GM19455 (cell line): Measurements from ENCODE around the gene KRT37.
"Not testable (repeated sequence)": the region's sequence is repeated elsewhere in the genome, so short reads cannot be mapped to it uniquely, and the experiment has no call there.

Experiments used
- ATAC-seq: cut with Tn5 transposase; IDR thresholded peaks from one replicate; pipeline ENCODE4 v1.9.1; 2021; ENCODE audit not compliant: unreplicated experiment

KRT37 gene

DNA sequence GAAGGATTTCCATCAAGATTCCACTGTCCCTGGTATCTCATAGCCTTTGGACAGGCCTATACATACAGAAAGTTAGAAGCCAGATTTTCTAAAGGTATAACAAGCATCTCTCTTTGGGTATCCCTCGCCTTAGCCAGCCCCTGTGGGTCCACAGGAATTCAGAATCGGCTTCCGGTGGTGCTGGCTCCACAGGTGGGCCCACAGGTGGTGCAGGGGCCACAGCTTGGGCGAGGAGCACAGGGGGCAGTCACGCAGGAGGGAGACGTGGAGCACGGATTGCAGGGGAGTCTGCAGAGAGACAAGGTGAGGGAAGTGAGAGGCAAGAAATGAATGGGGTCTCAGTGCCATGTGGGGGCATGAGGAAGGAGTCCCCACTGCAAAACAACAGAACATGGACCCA, 12.9 kb upstream of the KRT37 start:
- ATAC-seq, result no peak

DNA sequence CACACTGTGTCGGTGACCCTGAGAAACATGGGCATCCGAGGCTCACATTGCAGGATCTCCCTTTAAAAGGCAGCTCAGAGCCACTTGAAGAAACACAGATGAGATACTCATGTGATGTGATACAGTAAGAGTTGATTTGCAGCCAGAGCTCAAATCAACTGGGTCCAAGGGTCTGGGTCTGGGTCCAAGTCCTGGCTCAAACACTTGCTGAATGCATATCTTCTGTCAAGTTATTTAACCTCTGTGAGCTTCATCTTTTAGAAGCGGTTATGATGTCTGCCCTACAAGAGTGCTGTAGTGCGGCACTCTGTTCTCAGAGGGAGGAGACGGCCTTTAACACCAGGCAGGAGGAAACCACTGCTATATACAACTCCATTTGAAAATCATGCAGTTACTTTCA, 10.0 kb upstream of the KRT37 start:
- ATAC-seq, result no peak

DNA sequence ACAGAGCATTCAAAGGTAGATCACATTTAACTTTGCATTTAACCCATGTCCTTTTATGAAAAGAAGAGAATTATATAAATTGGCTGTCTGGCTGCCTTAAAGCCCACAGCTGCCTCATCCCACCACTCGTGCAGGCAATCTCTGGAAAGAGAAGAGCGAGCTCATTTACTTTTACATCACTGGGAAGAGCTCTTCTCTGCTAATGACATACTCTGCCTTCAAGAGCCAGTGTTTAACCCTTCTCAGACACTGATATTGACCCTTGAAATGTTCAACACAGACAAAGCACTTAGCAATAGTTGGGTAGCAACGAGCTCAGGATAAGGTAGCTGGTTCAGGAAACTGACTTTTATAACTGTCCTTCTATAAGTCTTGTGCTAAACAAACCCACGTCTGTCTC, 9.6 kb upstream of the KRT37 start:
- no peak for ATAC-seq

DNA sequence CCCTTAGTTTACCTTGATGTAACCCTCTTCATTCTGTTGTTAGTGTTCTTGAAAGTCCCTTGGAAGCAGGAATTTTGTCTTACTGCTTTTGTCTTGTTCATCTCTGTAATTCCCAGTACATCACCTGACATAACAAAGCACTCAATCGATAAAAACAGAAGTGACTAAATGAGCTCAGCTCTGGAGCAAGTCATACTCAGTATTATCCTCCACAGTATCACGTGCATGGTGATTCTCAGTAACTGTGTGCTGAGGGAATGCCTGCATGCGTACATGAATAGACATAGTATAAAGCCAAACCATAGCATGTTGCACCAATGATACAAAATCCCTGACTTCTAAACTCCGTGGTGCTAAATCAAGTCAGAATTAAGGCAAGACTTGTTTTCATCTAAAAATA, 9.2 kb upstream of the KRT37 start:
- ATAC-seq, result no peak

DNA sequence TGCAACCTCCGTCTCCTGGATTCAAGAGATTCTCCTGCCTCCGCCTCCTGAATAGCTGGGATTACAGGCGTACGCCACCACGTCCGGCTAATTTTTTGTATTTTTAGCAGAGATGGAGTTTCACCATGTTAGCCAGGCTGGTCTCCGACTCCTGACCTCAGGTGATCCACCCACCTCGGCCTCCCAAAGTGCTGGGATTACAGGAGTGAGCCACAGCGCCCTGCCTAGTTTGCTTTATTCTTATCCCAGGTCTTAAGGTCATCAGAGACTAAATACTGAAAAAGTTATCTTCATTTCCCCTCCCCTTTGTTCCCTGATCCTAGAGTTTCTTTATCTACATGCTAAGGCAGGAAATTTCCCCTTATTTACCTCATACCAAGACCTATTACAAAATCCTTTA, 6.0 kb upstream of the KRT37 start:
- not testable (repeated sequence) for ATAC-seq

DNA sequence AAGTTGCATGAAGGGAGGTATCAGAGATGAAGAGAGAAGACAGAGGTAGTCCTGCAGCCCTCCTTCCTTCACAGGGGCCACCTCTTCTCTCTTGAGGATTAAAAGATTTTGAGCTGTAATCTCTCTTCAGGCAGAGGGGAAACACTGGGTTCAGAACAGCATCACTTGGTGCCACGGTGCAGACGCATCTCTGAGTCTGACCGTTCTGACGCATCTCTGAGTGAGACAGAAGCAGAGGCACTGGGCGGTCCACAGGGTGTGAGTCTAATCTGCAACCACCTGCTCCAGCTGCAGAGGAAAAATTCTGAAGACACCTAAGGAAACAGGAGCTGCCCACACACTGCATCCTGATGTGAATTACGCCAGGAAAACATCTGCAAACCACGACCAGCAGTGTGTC, 5.3 kb upstream of the KRT37 start:
- no peak for ATAC-seq

DNA sequence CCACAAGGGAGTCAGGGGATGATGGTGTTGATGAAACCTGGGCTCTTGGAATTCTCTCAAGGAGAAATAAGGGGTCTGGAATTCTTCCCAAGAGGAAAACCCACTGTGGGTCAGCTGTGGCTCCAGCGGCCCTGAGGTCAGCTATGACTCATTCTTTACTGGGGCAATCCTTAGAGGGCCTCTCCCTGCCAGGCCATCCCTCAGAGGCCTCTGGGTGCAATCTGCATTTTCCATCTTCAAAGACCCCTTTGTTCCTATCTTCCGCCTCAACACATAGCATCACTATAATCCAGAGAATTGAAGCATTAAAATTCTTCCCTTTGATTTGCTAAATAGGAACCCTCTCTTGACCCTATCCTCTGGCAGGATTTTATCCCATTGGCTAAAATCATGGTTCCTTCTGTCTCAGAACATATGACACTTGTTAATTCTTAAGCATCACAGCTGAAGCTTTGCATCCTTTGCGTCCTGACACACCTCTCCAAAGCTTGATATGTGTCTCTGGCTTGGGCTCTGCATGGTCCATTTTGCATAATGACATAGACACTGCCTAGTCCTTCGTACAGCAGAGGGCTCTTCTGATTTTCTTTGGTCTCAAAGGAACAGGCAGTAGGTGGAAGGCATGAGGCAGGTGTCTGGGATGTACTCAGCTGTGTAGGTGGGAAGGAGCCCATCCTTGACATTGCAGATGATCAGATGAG, 4.4 kb upstream of the KRT37 start:
- no peak for ATAC-seq

DNA sequence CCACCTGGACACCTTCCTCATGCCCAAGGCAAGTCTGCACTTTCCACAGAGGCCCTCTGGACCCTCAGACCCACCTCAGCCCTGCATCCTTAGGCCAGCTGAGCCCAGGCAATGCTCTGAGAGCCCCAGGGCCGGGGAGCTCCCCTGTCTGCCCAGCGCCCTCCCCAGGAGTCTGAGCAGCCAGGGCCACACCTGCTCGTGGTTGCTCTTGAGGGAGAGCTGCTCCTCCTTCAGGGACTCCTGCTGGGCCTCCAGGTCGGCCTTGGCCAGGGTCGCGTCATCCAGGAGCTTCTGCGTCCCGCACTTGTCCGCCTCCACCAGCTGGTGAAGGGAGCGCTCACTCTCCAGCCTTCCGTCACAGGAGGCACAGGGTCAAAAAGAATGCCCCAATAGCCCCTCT, 1.8 kb downstream of the KRT37 start:
- not testable (repeated sequence) for ATAC-seq

DNA sequence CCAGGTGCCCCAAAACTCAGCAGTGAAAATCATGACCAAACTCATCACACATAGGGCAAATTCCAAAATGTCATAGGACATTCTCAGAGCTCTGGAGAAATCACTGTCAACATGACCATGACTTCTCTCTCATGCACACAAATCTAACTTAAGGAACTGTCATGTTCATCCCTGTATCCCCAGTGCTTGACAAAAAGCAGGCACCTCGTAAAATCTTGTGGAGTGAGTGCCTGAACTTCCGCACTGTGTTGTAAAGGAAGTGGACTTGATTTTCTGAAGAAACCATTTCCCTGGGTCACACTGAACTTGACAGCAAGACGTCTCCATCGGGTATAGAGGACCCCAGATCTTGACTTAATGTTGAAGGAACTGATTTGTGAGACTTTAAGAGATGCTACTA, 2.8 kb downstream of the KRT37 start:
- no peak for ATAC-seq

DNA sequence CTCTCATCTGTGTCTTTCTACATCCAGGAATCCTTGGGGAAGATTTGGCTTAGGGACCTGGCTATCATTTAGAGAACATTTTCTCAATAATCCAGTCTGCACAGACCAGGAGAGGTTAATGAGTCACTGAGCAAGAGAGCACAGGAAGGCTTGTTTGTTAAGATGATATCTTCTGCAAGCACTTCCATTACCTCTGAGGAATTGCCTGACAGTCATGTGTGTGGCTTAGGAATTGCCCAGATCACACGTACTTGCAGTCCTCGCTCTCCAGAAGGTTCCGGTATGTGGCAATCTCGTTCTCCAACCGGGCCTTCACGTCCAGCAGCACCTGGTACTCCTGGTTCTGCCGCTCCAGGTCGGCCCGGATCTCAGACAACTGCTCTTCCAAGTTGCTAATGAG, 3.3 kb downstream of the KRT37 start:
- no peak for ATAC-seq

DNA sequence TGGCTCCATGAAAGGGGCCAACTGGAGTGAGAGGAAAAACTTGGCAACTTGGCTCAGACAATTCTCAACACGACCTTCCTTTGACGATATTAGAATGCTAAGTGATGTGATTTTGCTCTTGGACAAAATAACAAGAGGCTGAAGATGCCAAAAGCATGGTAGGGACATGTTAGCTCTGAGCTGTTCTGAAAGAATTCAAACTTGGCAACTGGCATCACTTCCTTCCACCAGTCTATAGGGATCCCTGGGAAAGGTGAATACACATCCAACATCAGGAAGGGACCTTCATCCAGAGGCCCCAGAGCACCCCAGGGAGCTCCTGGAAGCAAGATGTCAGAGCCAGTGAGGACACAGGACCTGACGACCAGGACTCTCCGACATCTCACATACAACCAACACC, 4.3 kb downstream of the KRT37 start:
- ATAC-seq, result no peak

DNA sequence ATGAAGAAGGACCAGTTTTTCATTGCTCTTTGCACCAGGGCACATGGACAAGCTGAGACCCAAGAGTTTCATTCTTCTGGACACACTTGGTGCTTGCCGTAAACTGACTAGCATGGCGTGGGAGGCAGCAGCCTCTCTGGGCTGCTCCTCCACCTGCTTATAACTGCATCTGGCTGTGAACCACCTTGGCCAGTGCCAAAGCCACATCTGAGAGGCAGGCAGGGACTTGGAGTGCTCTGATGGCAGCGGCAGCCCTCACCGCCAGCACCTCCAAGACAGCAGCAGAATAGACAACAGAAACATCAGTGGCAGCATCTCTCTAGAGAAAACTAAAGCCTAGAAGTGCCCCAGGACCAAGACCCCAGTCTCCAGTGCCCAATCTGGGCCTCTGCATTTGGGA, 4.7 kb downstream of the KRT37 start:
- ATAC-seq, result no peak

DNA sequence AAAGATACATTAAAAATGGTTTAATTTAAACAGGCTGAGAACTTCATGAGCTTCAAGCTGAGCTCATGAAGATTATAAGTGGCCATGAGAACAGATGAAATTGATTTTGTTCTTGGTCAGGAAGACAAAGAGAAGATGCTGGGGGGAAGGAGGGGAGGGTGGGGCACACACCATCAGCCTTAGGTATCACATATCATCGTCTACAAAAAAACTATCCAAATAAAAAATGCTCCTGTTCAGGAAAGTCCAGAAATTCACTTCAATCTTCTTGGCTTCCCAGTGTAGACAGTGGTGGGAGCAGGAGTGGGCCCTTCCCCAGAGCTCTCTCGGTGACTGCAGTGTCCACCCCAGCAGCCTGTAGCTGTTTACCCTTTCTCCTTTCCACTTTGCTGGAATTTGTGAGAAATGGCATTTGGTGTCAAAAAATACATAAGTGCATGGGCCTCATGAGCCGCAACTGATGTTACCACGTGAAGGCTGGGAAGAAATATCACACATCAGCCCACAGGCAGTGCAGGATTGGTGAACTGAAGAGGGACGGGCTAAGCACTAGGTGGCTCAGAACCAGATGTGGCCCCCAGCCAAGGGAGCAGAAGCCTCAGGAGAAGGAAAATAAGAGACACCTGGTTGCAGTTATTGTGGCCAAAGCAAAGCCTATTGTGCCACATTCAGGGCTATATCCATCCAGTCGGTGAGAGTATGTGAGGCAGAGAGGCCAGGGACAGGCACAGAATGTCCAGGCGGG, 6.1 kb downstream of the KRT37 start:
- ATAC-seq, result no peak

DNA sequence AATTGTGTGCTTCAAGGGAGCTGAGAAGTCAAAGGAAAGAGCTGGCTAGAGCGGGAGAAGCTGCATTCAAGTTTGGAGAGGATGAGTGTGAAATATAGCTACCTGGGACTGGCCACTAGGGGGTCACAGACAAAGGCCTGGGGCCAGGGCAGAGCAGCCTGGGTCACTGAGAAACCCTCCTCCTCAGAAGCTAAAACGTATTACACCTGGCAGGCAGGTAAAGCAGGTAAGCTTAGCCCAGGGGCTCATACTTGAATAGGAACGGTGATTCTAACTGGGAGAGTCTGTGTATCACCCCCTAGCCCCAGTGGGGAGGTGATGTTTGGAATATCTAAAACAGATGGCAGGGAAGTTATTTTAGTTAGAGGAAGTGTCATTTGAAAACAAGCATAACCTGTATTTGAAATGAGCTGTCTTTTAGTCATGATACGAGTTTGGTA, 6.8 kb downstream of the KRT37 start:
- no peak for ATAC-seq

DNA sequence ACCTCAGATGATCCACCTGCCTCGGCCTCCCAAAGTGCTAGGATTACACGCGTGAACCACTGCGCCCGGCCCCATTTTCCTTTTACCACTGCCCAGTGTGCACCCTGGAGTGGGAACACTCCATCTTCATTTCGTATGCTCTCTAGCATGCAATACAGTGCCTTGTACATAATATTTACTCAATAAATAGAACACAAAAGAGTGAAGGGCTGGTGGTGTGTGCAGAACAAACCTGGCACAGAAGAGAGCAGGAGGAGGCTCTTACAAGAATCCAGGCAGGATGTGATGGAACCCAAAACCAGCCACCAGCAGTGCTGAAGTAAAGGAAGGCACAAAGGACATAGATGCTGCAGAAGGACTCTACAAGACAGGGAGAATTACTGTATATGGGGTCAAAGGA, 7.3 kb downstream of the KRT37 start:
- no peak for ATAC-seq

DNA sequence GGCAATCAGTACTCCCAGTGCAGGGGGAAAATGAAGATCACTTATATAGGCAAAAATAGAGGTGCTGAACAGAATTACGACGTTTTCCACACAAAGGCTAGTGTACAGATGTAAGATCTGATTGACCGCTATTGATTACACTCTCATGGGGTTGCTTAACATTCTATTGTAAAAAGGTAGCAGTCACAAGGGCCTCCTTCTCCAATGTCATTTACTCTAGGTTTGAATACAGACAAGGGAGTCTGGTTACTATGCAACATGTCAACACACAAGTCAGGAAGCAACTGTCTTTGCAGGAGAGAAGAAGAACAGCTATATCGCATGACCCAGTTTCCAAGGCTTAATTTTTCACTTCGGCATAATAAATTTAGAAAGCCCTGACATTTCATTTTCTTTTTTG, 7.9 kb downstream of the KRT37 start:
- ATAC-seq, result no peak

DNA sequence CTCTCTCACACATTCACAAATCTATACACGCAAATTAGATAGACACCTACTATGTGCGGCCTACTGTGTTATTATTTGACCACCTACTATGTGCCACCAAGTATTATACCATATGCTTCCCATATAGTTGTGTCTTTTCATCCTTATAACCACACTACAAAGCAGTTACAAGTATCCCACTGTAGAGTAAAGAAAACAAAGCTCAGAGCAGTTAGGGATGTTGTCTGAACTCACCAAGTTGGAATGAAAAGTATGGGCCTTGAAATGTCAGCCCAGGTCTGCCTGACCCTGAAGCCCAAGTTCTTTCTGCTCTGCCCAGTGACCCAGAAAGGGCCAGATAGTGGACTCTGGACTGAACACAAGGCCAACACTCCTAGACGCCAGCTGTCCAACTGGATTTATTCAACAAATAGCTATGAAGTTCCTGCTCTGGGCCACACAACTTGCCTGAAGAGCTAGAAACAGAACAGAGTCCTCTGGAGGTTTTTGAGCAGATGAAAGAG, 8.5 kb downstream of the KRT37 start:
- ATAC-seq, result no peak

DNA sequence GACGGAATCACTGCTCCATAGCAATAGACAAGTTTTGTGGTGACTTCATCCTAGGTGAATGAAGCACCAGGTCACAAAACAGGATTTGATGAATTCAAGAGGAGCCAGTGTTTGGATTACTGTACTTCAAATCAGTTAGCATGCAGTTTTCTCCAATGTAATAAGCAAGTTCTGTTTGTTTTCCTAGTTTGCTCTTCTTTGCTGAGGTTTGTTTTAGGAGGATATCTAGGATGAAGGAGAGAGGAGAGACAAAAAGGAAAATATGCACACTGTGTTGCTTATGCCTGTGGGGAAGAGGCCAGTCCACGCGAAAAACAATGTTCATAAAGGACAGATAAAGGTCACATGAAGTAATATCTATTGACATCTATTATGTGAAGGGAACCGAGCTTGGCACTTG, 9.0 kb downstream of the KRT37 start:
- no peak for ATAC-seq

DNA sequence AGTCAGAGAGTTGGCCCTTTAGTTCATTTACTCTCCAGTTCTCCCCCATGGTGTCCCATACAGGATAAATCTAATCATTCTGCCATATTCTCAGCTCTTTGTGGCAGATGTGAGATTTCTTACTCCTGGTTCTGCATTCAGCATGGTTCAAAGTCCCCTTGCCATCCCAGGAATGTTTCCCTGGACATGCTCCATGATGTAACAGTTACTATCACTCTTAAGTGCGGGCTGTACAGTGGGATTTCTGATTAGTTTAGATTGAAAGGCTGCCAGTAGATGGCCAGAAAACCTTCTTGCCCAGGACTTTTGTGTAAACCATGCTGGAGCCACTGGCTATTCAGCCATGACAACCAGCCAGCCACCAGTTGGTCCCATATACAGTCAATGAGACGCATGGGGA, 10.4 kb downstream of the KRT37 start:
- ATAC-seq, result no peak

DNA sequence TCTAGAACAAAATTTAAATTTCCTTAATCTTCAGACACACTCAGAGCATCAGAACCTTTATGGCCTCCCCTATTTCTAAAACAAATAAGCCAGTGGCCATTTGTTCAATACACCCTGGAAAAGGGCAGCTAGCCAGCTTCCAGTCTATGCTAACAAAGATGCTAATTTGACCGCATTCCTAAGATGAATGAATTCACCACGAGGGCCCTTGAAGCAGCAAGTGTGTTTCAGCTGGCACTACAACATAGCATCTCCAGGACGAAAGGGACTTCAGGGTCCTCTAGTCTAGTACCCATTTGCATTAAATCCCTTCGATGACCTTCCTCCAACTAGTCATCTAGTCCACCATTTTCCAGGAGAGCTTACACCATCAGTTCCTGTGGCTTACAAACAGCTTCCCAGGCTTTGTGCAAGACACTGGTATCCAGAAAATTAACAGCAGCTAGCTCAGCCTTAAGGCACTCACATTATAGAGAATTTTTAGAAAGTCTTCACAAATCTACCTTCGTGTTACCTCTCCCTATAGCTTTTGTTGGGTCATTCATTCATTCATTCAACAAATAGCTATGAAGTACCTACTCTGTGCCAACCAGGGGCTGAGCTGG, 10.9 kb downstream of the KRT37 start:
- no peak for ATAC-seq

DNA sequence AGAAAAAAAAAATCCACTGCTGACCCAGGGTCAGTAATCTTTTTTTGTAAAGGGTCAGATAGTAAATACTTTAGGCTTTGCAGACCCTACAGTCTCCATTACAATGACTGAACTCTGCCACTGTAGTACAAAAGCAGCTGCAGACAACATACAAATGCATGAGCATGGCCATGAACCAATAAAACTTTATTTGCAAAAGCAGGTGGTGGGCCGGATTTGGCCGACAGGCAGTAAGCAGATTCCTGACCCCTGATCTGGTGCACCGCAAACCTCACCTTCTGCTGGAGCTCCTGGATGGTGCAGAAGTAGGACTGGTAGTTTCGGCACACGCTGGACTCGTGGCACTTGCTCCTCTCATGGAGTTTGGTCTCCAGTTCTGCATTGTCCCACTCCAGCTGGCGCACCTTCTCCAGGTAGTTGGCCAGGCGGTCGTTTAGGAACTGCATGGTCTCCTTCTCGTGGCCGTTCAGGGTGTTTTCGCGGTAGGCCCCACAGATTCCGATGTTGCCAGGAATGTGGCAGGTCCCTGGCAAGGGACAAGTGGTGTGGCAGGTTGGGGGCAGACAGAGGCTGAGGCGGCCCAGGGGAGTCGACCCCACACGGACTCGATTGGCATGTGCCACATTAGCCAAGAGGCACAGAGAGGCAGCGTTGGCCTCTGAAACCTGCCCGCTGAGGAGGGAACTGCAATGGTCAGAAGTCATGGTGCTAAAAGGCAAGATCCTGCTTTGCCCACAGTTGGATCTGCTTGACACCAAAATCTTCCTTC, 13.1 kb downstream of the KRT37 start:
- ATAC-seq, result no peak
